NCI-H2107 (cell line): ENCODE results near the gene IPO9.
"Not testable (repeated sequence)": the region's sequence is repeated elsewhere in the genome, so short reads cannot be mapped to it uniquely, and the experiment has no call there.

Experiments used
- DNase-seq: peaks from one replicate; lab custom pipeline; 2025; lab: John Stamatoyannopoulos, UW

IPO9 gene

DNA sequence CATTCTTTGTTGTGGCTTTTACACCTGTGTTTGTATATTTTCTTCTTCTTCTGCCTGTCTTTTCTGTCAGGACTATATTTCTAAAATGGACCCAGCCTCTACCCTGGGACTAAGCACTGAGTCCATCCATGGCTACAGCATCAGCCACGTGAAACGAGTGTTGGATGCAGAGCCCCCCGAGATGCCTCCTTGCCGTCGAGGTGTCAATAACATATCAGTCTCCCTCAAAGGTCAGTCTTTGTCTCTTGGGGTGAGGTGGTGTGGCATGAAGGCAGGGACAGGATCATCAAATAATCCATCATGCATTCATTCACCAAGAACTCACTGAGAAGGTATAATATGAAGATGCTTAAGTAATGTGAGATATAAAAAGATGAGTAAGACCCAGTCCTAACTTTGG is 19.1 kb upstream of the IPO9 start:
- no peak for DNase-seq

DNA sequence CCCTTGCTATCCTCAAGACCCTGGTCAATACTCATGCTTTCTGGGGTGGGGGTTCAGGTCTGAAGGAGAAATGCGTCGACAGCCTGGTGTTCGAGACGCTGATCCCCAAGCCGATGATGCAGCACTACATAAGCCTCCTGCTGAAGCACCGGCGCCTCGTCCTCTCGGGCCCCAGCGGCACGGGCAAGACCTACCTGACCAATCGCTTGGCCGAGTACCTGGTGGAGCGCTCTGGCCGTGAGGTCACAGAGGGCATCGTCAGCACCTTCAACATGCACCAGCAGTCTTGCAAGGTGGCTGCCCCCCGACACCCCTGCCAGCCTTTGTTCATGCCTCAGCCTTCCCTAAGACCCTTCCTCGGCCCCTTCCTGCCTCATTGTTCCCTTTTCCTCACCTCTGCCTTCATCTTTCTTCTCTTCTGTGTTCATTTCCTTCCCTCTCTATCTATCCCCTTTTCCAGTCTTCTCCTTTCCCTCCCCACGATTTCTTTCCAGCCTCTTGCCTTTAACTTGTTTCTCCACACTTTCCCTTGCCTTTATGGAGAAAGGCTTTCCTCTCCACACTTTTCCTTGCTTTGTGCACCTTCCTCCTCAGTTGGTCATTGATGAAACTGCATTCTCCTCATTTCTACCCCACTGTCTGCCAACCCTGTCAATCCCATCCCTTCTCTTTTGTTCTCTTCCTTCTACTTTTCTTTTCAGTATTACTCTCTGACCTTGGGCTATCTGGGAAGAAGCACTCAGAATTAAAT is 18.3 kb upstream of the IPO9 start:
- no peak for DNase-seq

DNA sequence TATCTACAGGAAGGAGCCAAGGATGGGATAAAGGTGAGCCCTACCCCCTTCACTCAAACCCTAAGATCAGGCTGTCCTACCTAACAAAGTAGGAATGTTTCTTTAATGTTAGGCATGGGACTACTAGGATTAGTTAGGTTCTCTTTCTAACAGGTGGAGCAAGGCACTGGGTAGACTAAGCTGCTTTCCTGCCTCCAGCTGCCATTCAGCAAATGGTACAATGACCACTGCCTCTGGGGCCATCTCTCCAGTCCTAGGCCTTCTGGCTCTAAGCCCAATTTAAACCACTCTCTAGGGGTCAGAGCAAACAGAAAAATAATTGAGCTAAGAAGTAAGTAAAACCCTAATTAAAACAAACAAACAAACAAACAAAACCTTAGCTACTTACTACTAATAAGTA is 15.7 kb upstream of the IPO9 start:
- no peak for DNase-seq

DNA sequence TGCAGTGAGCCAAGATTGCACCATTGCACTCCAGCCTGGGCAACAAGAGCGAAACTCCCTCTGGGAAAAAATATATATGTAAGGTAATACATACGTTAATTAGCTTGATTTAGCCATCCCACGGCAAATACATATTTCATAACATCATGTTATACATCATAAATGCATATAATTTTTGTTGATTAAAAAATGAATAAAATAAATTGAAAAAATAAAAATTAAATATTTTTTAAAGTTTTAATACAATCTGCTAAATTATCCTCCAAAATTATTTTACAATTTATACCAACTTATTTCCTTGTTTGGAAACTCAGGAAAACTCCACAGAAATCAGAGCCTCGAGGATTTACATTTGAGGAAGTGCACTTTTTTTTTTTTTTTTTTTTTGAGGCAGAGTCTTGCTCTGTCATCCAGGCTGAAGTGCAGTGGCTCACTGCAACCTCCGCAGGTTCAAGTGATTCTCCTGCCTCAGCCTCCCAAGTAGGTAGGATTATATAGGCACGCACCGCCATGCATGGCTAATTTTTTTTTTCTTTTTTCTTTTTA is 12.6 kb upstream of the IPO9 start:
- no peak for DNase-seq

DNA sequence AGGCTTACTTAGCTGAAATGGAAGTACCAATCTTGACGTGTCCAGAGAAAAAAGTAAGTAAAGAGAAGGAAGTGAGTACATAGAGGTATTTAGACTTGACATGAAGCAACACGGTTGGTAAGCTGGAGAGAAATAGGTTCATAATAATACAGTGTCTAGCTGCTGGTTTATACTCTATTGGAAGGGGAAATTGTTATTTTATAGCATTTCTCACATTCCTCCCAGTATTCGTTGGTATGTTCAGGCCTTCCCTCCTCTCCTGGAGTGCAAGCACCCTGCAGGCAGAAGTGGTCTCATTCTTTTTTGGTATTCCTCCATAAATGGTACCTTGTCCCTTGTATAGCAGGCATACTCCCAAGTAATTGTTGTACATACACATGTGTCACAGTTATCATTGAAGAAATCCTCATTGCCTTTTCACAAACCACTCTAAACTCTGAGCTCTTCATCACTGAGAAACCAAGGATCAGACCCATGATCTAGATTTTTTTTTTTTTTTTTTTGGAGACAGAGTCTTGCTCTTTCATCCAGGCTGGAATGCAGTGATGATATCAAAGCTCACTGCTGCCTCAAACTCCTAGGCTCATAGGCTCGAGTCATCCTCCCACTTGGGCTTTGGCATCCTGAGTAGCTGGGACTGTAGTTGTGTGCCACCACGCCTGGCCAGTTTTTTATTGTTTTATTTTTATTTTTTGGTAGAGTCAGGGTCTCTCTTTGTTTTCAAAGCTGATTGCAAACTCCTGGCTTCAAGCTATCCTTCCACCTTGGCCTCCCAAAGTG is 9.8 kb upstream of the IPO9 start:
- DNase-seq: no peak

DNA sequence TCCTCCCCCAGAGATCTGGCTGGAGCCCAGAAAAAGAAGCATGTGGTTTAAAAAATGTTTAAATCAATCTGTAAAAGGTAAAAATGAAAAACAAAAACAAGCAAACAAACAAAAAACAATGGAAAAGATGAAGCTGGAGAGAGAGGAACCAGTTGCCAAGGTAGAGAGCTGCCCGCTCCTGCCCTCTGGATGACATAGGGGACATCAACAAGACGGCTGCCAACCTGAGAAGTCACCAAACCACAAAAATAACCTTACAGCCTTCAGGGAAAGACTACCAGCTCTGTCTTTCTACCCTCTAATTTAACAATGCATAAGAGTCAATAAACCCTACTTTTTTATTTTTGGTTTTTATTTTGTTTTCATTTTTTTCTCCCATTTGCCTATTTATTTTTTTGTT is 8.5 kb upstream of the IPO9 start:
- no peak for DNase-seq

DNA sequence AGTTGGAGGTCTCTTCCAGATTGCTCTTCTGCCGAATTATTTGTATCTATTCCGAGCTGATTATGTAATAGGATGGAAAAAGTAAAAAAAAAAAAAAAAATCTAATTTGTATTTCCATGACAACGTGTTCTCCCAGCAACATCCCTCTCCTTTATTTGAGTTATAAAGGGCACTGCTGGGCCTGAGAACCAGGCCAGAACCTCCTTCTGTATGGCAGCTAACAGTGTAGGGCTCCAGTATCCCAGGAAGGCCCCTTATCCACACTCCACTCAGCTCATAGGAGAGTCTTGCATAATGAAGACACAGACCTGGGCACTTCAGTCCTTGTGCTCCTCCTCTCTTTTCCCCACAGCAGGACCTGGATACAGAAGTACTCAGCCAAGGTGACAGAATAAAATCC is 3.7 kb upstream of the IPO9 start:
- DNase-seq: no peak

DNA sequence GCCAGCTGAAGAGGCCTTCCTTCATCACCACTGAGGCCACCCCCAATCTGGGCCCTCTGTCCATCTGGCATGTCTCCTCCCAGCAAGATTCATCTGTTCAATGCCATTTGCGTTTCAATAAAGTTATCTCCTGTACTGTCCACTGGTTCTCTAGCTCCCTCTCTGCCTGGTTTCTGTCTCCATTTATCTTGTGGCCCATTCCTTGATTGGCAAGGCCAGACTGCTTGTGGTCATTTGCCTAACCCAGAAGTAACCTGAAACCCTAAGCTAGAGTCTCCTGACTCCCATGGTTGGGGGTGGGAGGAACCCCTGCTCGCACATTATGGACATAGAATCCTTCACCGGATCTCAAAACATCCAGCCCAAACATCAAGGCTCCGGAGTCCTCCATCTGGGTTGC is 2.1 kb upstream of the IPO9 start:
- DNase-seq: no peak

DNA sequence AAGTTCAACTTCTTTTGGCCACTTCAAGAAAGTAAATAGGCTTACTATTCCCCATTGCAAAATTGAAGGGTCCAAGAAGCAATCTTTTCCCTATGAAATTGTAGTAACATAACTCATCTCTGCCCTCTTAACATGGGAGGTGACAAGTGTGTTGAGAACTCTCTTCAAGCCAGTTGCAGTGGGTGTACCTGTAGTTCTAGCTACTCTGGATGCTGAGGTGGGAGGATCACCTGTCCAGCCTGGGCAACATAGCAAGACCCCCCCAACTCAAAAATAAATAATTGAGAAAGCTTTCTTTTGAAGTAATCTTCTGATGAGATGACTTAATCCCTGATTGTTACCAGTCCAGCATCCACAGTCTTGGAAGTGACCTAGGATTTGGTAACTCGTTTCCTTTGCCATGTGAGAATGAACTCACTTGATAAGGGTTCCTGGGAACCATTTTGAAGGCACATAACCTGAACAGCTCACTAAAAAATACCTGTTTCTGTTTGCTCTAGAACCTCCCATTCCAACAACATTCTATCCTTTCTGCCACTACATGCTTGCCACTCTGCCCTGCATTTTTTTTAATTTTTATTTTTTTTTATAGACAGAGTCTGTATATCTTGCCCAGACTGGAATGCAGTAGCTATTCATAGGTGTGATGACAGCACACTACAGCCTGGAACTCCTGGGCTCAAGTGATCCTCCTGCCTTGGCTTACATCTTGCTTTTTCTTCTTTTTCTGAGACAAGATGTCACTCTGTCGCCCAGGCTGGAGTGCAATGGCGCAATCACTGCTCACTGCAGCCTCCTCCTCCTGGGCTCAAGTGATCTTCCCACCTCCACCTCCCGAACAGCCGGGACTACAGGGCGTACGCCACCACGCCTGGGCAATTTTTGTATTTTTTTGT is 1.4 kb upstream of the IPO9 start:
- no peak for DNase-seq

DNA sequence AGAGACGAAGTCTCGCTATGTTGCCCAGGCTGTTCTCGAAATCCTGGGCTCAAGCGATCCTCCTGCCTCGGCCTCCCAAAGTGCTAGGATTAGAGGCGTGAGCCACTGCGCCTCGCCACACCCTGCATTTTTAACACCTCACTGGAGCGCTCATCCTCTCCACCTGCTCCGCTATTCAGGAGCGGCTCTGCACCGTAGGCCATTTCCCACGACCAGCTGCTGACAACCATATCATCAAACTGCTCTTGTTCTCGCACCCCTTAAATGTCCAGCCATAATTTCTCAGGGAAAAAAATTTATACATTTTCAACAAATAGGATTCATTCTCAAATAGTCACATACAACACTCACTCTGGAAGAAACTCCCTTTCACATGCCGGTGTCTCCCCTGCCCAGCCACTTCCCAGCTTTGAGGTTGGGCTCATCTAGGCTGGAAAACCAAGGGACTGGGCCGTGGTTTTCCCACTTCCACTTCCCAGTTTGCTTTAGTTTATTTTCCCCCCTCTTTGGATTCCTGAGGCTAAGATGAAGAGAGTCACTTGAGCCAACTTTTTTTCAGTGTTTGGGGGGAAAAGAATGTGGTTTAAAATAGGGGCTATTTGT is 639 bp upstream of the IPO9 start:
- DNase-seq: no peak

DNA sequence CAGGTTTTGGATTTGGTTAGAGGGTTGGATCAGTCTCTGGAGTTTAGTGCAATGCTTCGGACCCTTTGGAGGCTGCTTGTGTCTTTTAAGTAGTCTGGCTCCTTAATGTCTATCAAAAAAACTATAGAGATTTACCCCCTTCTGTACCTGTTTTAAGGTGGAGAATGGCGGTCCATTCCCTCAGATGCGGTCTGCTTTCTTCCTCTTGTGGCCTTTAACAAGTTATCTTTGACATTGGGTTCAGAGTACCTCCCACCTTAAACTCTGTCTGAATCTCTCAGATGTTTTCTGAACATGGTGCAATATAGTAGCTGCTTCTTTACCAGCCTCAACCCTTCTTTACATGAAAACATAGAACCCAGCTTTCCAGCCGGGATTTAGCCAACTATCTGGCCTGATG is 2.4 kb downstream of the IPO9 start:
- DNase-seq: no peak

DNA sequence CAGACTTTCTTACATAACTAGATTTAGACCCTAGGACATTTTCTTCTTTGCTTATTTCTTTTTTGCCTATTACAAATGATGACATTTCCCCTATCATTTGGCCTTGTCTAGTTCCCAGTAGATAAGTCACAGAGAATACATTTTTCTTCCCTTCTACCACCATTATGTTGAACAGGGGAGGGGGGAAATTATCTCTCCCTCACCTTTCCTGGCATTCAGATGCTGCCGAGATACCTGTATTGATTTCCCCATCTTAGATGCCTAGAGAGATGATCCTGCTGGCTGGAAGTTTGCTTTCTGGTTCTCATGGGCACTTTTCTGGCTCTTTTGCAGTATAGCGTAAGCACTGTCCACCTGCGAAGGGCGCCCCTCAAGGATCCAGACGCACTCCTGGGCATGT is 5.7 kb downstream of the IPO9 start:
- DNase-seq: no peak

DNA sequence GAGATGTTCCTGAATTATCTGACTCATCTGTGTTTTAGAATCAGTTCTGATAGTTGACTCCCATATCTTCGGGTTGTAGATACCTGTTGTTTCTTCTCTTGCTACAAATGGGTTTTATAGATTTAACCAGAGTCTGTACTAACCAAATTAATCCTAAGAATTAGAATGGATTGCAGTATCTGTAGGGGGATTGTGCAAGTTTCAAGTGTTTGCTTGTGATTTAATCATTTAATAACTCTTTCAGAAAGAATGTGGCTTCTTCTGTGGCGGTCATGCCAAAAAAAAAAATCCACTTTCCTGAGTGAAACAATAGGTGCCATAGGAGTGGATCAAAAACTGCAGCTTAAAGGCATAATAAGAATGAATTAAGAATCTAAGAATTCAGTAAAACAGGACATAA is 9.4 kb downstream of the IPO9 start:
- DNase-seq: no peak

DNA sequence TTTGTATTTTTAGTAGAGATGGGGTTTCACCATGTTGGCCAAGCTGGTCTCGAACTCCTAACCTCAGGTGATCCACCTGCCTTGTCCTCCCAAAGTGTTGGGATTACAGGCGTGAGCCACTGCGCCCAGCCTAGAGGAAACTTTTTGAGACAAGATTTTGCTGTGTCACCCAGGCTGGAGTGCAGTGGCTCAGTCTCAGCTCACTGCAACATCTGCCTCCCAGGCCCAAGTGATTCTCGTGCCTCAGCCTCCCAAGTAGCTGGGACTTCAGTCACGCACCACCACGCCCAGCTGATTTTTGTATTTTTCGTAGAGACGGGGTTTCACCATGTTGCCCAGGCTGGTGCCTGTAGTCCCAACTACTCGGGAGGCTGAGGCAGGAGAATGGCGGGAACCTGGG is 10.1 kb downstream of the IPO9 start:
- not testable (repeated sequence) for DNase-seq

DNA sequence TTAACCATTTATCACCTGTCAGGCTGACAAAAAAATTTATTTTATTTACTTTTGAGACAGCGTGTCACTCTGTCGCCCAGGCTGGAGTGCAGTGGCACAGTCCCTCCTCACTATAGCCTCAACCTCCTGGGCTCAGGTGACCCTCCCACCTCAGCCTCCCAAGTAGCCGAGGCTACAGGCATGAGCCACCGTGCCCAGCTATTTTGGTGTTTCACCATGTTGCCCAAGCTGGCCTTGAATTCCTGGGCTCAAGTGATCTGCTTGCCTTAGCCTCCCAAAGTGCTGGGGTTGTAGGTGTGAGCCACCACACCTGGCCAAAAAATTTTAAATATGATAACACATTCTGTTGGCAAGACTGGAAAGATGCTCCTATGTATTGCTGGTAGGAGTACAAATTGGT is 11.1 kb downstream of the IPO9 start:
- DNase-seq: no peak

DNA sequence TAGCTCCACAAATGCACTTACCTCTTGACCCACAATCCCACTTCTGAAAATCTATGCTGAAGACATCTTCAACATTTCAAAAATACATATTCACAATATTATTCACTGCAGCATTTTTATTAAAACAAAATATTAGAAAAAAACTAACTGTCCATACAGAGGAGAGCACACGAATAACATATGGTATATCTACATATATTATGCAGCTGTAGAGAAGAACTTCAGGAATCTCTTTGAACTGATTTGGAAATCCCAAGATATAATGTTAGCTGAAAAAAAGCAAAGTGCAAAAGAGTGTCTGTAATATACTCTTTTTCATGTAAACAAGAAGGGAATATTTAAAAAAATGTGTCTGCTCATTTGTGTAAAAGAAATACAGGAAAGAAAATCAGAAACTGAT is 11.5 kb downstream of the IPO9 start:
- DNase-seq: no peak

DNA sequence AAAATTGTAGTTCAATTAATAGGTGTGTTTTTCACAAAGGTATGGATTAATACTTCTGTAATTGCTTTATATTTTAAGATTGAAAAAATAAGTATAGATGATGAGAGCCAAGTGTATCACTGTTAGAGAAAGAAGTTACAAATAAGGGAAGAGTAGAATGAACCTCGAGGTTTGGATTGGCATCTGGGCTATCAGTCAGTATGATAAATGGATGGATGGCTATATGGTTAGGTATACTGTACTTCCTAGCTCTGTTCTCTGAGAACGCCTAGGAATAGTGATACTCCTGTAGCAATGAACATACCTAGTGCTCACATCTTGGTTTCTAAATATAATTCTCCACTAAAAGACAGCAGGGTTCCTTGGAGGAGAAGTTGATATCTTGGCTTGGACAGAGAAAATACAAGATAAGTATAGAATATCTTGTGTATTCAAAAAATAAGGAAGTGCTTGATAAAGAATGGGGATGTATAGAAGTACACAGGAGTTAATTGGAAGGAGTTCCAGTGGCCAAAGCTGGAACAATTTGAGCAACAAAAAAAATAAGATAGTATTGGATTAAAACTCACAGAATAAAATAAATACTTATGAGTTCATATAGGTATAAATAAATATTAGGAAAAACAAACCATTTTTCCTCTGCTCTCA is 12.4 kb downstream of the IPO9 start:
- no peak for DNase-seq

DNA sequence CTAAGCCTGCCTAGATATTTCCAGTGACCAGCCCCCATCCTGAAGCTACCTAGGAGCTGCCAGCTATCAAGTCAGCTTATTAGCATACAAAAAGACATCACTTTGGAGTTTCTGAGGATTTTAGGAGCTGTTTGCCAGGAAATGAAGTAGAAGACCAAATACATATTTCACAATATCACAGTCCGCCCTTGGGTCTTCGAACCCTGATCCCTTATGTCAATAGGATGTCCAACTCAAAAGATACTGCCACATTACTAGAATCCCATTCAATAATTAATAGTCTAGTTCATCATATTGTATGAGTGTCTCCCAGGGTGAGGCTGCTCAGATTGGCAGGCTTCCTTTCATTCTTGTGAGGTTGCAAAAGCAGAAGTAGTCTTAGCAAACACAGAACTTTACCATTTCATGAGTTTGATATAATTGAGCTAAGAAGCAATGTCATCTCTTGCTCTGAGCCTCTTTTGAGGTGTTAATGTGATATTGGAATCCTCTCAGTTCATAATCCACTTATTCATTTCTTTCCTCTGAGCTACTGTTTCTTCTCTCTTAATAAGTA is 13.6 kb downstream of the IPO9 start:
- no peak for DNase-seq

DNA sequence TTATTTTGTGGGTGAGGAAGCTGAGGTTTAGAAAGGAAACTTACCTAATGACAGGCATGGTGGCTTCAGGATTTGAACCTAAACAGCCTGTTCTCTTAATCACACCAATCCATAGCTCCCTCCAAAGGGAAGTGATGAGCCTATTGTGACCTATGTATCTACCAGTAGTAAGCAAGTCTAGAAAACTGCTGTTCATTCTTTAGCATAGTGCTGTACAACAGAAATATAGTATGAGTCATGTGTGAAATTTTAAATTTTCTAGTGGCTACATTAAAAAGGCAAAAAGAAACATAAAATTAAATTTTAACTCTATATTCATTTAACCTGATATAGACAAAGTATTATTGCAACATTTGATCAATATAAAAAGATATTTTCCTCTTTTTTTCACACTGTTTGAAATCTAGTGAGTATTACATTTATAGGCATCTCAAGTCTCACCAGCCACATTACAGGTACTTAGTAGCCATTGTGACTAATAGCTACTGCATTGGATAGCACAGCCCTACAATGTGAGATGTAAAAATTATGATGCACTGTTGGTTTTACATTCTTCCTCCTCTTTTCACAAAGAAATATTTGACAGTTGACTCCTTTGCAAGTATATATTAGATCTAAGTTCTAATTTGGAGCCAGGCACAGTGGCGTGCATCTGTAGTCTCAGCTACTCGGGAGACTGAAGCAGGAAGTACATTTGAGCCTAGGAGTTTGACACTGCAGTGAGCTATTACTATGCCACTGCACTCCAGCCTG is 16.6 kb downstream of the IPO9 start:
- DNase-seq: no peak

DNA sequence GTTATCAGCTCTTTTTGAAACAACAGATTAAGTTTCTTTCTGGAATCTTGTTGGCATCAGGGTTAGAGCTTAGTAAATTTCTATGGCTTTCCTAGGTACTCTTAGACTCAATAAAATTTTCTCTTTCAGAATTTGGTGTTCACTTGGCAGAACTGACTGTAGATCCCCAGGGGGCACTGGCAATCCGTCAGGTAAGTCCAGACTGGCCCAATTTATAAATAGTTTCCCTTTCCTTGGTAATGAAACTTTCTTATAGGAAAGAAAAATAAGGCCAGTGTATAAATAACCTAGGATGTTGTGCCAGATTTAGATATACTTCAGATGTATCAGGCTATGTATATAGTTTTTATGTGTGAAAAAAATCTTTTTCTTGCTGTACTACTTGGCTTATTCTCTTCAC is 18.2 kb downstream of the IPO9 start:
- DNase-seq: no peak
